Activated T-helper 17 cell treated with anti-CD3 and anti-CD28 coated beads, Interleukin-2, amount 50 U/mL, for 72 hours (primary cell): Measurements from ENCODE around the gene STARD6. TPM values are rescaled to one million over a fixed set of nuclear protein-coding genes. Genes with fewer than 3 reads are reported as not detected.
"Not testable (repeated sequence)": the region's sequence is repeated elsewhere in the genome, so short reads cannot be mapped to it uniquely, and the experiment has no call there.

ENCODE experiments used
- ATAC-seq: fragments of 150-1000 bp; cut with Tn5 transposase; replicated peaks from 2 replicates; pipeline ENCODE4 v1.10.0; 2021; ENCODE audit warnings: mild to moderate bottlenecking, moderate library complexity
- H3K27ac Mint-ChIP-seq: one replicate; pipeline ENCODE4 v1.8.0; 2022; ENCODE audit warnings: mixed read lengths
- H3K27me3 Mint-ChIP-seq: one replicate; pipeline ENCODE4 v1.8.0; 2022; ENCODE audit warnings: mixed read lengths
- H3K36me3 Mint-ChIP-seq: one replicate; pipeline ENCODE4 v1.8.0; 2022; ENCODE audit warnings: low read depth, mild to moderate bottlenecking, mixed read lengths
- H3K4me1 Mint-ChIP-seq: one replicate; pipeline ENCODE4 v1.8.0; 2022; ENCODE audit warnings: mixed read lengths
- H3K4me3 Mint-ChIP-seq: one replicate; pipeline ENCODE4 v1.8.0; 2022; ENCODE audit warnings: mild to moderate bottlenecking, mixed read lengths
- H3K9me3 Mint-ChIP-seq: one replicate; pipeline ENCODE4 v1.8.0; 2022; ENCODE audit warnings: mixed read lengths
- total RNA-seq, 2 donors: library from RNA; stranded (reverse); gene quantifications; one replicate each; pipeline ENCODE4 v1.2.3, GENCODE V29; 2022

The STARD6 gene
- total RNA-seq, 2 donors from 2014 or later = 0.32 TPM; not detected in 1

DNA sequence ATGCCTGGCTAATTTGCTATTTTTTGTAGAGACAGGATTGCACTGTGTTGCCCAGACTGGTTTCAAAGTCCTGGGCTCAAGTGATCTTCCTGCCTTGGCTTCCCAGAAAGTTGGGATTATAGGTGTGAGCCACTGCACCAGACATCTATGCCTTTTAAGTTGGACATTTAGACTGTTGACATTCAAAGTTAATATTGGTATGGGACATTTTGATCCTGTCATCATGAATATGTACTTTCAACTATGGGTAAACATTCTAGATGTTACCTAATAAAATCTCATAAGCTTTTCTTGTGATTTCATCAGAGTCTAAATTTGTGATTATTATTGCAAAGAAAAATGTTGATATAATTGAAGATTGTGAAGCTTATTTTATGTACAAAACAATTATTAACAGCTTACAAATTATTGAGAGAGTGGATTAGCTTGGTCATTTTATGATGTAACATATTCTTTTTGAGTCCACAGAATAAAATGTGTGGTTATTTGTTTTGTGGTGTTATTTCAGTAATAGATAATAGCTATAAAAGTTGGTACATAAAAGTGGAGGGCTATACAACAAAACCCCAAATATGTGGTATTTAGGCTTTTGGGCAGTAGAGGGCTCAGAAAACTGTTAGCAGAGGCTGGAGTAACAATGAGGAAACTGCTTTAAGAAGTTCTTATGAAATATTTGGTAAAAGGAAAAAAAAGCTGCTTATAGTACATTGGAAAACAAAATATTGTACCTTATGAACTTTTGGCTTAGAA is 41.4 kb downstream of the STARD6 start:
- no peak overlapping the region for H3K4me3 Mint-ChIP-seq
- no peaks in the 10 kb centered on the region for H3K4me1 Mint-ChIP-seq
- ATAC-seq = no peak
- no peak overlapping the region for H3K27ac Mint-ChIP-seq
- no peaks in the 10 kb centered on the region for H3K36me3 Mint-ChIP-seq
- no peaks in the 10 kb centered on the region for H3K27me3 Mint-ChIP-seq
- H3K9me3 Mint-ChIP-seq = no peaks in the 10 kb centered on the region

DNA sequence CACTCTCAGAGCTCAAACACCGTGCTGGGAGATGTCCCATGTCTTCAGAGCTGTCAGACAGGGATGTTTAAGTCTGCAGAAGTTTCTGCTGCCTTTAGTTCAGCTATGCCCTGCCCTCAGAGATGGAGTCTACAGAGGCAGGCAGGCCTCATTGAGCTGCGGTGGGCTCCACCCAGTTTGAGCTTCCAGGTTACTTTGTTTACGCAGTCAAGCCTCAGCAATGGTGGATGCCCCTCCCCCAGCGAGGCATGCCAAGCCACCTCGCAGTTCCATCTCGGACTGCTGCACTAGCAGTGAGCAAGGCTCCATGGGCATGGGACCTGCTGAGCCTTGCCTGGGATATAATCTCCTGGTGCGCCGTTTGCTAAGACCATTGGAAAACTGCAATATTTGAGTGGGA is 48.1 kb downstream of the STARD6 start:
- H3K36me3 Mint-ChIP-seq, H3K27me3 Mint-ChIP-seq, H3K9me3 Mint-ChIP-seq, H3K4me3 Mint-ChIP-seq, H3K27ac Mint-ChIP-seq, H3K4me1 Mint-ChIP-seq, ATAC-seq: not testable (repeated sequence)

DNA sequence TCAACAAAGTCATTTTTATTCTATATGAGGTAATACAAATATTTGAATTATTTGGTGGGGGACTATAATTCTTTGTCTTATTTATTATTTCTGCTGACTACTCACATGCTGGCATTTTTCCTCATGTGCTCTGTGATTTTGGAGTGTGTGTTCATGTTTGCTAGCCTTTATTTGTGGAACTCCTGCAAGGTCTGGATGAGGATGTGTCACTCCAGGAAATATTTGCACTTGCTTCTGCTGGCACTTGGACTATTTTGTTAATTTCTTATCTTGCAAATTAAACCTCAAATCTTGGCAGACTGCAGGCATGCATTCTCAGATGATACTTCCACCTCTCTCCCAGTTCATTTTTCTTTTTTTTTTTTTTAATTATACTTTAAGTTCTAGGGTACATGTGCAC is 54.2 kb downstream of the STARD6 start:
- Mint-ChIP-seq H3K27me3 (no peaks in the 10 kb centered on the region), H3K9me3 (no peaks in the 10 kb centered on the region), H3K27ac (no peak overlapping the region), H3K4me1 (no peaks in the 10 kb centered on the region), H3K36me3 (no peaks in the 10 kb centered on the region), H3K4me3 (no peak overlapping the region)
- ATAC-seq = no peak

DNA sequence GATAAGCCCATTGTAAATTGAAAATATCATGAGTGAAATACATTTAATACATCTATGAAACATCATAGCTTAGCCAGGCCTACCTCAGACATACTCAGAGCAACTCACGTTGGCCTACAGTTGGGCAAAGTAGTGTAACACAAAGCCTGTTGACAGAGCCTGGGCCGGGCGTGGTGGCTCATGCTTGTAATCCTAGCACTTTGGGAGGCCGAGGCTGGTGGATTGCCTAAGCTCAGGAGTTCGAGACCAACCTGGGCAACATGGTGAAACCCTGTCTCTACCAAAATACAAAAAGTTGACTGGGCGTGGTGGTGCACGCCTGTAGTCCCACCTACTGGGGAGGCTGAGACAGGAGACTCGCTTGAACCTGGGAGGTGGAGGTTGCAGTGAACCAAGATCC is 58.7 kb downstream of the STARD6 start:
- not testable (repeated sequence) for H3K4me1 Mint-ChIP-seq, ATAC-seq
- H3K36me3 Mint-ChIP-seq = peaks cover 12% of the 10 kb centered on the region

DNA sequence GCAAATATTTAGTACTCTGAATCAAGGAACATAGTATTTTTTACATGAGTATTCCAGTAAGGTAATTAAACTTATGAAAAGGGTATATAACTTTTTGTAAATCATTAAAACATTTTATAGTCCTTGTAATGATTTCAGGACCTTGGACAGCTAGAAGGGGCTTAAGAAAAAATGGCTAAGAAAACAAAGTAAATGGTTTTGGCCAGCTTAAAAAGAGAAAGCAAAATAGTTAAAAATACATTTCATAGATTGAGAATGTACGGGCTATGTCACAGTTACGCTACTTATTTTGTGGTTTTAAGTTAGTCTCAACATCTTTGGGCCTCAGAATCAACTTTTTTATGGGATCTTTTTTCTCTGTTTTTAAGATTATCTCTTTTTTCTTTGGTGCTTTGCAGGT is 61.6 kb downstream of the STARD6 start:
- peaks cover 21% of the 10 kb centered on the region for H3K36me3 Mint-ChIP-seq
- no peak overlapping the region for H3K4me3 Mint-ChIP-seq
- ATAC-seq = no peak
- H3K4me1 Mint-ChIP-seq = no peaks in the 10 kb centered on the region
- H3K27ac Mint-ChIP-seq = no peak overlapping the region
- no peaks in the 10 kb centered on the region for H3K9me3 Mint-ChIP-seq
- no peaks in the 10 kb centered on the region for H3K27me3 Mint-ChIP-seq

More for the DNA sequence above, 58.7 kb downstream of the STARD6 start:
- not testable (repeated sequence) for H3K4me3 Mint-ChIP-seq, H3K9me3 Mint-ChIP-seq, H3K27ac Mint-ChIP-seq, H3K27me3 Mint-ChIP-seq

DNA sequence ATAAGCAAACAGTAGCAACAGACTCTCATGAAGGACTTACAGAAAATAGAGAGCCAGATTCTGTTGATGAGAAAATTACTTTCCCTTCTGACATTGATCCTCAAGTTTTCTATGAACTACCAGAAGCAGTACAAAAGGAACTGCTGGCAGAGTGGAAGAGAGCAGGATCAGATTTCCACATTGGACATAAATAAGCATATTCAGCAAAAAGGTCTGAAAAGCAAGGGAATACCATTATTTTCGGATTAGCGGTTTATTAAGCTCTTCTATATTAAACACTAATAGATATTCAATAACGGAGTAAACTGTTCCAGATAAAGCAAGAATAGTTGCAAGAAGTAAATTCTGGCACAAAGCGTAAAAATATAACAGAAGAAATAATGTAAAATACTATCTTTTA is 63.4 kb downstream of the STARD6 start:
- Mint-ChIP-seq H3K9me3 (no peaks in the 10 kb centered on the region), H3K27ac (no peak overlapping the region), H3K4me1 (no peaks in the 10 kb centered on the region), H3K27me3 (no peaks in the 10 kb centered on the region), H3K4me3 (no peak overlapping the region), H3K36me3 (peaks cover 34% of the 10 kb centered on the region)
- ATAC-seq = no peak

DNA sequence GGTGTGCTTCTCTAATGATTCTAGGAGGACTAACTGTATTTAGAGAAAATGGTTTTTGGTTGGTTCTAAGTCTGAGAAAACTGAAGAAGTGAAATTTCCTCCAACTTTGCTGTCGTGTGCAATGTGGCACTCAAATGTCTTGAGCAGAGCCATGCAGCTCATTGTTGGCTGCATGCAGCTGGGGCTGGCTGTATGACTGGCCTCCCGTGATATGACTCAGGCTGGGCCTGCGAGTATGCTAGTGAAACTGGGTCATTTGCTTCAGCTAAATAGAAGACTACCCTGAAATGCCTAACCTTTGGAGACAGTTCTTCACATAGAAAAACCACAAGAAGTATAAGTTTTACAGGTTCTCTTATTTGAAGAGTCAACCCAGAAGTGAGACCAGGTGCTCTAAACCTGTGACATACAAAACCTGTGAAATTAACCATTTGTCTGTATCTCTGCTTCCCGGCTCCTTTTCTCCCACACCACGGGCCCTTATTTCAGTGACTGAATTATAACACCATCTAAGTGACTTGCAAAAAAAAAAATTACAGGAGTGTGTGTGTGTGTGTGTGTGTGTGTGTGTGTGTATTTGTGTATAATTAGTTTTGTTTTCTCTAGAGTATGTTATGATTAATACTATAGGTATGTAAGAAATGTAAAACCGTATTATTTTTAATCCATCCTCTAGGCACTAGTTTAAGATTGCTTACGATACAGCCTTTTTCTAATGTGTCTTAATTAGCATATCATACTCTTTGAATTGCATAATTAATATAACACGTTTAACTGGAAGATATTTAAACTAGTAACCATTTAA is 72.5 kb downstream of the STARD6 start:
- ATAC-seq = peak; percentile 98
- Mint-ChIP-seq H3K27me3 (no peaks in the 10 kb centered on the region), H3K9me3 (no peaks in the 10 kb centered on the region), H3K4me3 (peak overlapping the region; percentile 77), H3K4me1 (peaks cover 16% of the 10 kb centered on the region), H3K36me3 (peaks cover 63% of the 10 kb centered on the region), H3K27ac (peak overlapping the region; percentile 84)

DNA sequence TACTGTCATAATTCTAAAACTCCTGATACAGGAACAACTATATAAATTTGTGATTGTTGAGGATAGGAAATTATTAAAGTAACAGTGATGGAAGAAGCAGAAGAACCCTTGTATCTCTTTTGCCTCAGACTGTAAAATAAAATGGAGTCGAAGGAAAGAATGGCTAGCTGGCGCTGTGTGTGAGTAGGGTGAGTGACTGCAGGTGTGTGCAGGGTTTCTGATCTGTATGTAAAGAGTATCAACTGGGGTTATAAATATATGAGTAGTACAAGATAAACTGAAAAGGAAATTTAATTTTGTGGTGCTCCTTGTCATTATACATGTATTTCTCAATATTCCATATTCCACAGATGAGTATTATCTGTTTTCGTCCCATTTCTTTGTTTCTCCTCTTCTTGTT is 73.1 kb downstream of the STARD6 start:
- peaks cover 63% of the 10 kb centered on the region for H3K36me3 Mint-ChIP-seq
- peaks cover 16% of the 10 kb centered on the region for H3K4me1 Mint-ChIP-seq

DNA sequence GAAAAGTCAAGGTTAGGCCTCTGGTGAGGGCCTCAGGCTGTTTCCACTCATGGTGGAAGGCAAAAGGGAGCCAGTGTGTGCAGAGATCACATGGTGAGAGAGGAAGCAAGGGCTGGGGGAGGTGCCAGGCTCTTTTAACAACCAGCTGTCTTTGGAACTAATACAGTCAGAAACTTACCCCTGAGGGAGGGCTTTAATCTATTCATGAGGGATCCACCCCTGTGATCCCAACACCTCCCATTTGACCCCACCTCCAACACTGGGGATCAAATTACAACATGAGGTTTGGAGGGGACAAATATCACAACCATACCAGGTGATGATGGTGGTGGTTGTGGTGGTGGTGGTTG is 77.5 kb downstream of the STARD6 start:
- Mint-ChIP-seq H3K36me3 (peaks cover 52% of the 10 kb centered on the region), H3K27me3 (no peaks in the 10 kb centered on the region), H3K4me1 (peaks cover 18% of the 10 kb centered on the region), H3K9me3 (no peaks in the 10 kb centered on the region), H3K27ac (no peak overlapping the region), H3K4me3 (no peak overlapping the region)
- ATAC-seq = no peak

More for the DNA sequence above, 73.1 kb downstream of the STARD6 start:
- no peaks in the 10 kb centered on the region for H3K9me3 Mint-ChIP-seq
- H3K27ac Mint-ChIP-seq = peak overlapping the region; percentile 84
- H3K4me3 Mint-ChIP-seq = peak overlapping the region; percentile 77
- peak; percentile 65 for ATAC-seq
- H3K27me3 Mint-ChIP-seq = no peaks in the 10 kb centered on the region

DNA sequence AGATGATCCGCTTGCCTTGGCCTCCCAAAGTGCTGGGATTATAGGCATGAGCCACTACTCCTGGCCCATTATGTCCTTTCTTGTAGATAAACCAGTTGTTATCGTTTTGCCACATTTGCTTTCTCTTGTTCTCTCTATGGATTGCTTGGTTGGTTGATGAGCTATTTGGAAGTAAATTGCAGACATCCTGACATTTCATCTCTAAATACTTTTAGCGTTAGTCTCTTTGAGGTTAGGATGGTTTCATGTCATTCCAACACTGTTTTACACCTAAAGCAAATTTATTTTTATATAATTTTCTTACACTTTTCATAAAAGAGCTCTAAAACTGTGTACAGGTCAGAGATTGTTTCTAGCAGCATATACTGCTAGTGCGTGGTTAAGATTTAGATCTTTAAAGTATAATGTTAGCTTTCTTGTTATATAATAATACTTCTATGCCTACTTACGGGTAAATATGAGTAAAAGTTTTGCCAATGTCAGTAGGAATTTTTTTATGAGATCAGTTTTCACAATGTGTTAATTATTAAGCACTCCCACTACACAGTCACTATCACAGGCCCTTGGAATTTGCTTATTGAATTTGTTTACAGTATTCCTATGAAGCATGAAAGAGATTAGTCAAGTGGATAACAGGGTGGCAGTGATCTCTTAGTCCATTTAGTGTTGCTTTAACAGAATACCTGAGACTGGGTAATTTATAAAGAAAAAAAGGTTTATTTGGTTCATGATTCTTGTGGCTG is 78.0 kb downstream of the STARD6 start:
- H3K4me1 Mint-ChIP-seq = peaks cover 12% of the 10 kb centered on the region
- no peaks in the 10 kb centered on the region for H3K9me3 Mint-ChIP-seq
- no peak overlapping the region for H3K27ac Mint-ChIP-seq
- ATAC-seq = no peak
- H3K4me3 Mint-ChIP-seq = no peak overlapping the region
- peaks cover 47% of the 10 kb centered on the region for H3K36me3 Mint-ChIP-seq
- no peaks in the 10 kb centered on the region for H3K27me3 Mint-ChIP-seq

DNA sequence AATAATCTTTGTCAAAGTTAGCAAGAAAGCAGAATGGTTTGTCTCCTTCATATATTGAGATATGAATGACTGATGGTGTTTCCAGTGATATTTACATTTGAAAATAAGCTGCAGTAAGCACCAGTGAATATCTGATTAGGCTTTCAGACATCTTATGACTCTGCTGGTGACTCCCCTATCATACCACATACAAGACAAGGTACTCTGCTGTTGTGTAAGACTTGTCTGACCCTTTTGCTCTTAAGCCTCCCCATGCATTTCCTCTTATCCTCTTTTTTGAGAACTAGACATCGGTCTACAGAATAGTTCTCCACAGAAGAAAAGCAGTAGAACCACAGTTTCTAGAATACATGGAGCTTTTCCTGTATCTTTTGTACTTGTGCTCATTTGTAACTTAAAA is 79.0 kb downstream of the STARD6 start:
- Mint-ChIP-seq H3K9me3 (no peaks in the 10 kb centered on the region), H3K4me1 (peaks cover 6% of the 10 kb centered on the region), H3K27ac (no peak overlapping the region), H3K27me3 (no peaks in the 10 kb centered on the region), H3K4me3 (no peak overlapping the region), H3K36me3 (peaks cover 40% of the 10 kb centered on the region)
- ATAC-seq = peak; percentile 49

DNA sequence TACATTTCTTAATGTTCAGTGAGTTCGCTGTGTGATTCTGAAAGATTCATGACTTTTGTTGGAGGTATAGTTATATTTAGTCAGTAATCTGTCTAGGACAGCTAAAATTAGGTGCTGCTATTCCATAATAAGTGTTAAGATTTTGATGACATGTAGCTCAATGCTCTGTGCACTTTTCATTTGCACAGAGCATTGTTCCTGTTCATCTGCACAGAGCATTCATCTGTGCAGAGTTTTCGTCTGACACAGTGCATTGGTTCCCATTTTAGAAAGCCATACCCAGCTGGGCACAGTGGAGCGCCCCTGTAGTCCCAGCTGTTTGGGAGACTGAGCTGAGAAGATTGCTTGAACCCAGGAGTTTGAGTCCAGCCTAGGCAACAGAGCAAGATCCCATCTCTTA is 79.8 kb downstream of the STARD6 start:
- Mint-ChIP-seq H3K9me3 (no peaks in the 10 kb centered on the region), H3K4me3 (no peak overlapping the region), H3K27ac (no peak overlapping the region), H3K4me1 (peaks cover 6% of the 10 kb centered on the region), H3K27me3 (no peaks in the 10 kb centered on the region), H3K36me3 (peaks cover 40% of the 10 kb centered on the region)
- no peak for ATAC-seq
